Vagina (tissue), 2 donors: ENCODE measurements around the gene PLA2G4A.

Experiments
- POLR2A ChIP-seq, 2 donors: fragments of 450-650 bp; IDR thresholded peaks; one replicate each; pipeline ENCODE4 v1.6.1; 2017; ENCODE audit warnings: antibody characterized with exemption in 2 of 2, mild to moderate bottlenecking in 2 of 2, moderate library complexity in 2 of 2
- POLR2AphosphoS5 ChIP-seq, 2 donors: sonication (generic); formaldehyde crosslinking; IDR thresholded peaks; one replicate each; pipeline ENCODE4 v1.9.0; 2017; ENCODE audit warnings: antibody characterized with exemption in 2 of 2, mild to moderate bottlenecking in 2 of 2, low read depth in 1 of 2; ENCODE audit not compliant: insufficient read depth in 1 of 2
- TF ChIP-seq, protein P1 (sequence below), 3 experiments: fragments of 450-650 bp in 2 of 3; fragments of 200-600 bp in 1 of 3; sonication (generic) in 1 of 3; IDR thresholded peaks; one replicate each; pipeline ENCODE4 v1.5.1; 2017 to 2019; ENCODE audit warnings: antibody characterized with exemption in 3 of 3, mild to moderate bottlenecking in 2 of 3, moderate library complexity in 2 of 3

DNA sequence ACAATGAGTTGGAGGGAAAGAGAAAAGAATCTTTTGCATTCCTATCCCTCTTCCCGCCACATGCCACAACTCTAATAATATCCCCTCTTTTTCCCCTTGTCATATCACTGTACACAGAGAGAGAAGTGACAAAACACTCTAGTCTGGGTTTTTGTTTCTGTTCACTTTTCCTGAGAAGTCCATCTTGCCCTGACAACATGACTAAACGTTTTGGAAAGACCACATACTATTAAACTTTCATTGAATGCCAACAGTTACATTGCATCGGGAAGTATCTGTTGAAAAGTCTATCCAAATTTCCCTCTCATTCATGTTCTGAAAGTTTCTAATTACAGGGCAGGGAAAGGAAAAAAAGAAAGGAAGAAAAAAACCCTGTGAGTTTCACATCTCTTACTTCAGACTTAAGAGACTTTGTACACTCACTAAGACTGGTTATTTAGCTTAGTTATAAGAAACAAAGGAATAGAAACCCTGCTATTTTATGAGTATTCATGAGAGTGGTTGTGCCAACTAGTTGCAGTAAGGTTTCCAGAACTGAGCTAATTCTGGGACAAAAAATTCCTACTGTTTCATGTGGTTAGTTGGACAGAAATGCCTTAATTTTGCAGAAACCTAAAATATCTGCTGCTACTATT lies 16.9 kb downstream of the PLA2G4A start:
- TF ChIP-seq, protein P1, sequence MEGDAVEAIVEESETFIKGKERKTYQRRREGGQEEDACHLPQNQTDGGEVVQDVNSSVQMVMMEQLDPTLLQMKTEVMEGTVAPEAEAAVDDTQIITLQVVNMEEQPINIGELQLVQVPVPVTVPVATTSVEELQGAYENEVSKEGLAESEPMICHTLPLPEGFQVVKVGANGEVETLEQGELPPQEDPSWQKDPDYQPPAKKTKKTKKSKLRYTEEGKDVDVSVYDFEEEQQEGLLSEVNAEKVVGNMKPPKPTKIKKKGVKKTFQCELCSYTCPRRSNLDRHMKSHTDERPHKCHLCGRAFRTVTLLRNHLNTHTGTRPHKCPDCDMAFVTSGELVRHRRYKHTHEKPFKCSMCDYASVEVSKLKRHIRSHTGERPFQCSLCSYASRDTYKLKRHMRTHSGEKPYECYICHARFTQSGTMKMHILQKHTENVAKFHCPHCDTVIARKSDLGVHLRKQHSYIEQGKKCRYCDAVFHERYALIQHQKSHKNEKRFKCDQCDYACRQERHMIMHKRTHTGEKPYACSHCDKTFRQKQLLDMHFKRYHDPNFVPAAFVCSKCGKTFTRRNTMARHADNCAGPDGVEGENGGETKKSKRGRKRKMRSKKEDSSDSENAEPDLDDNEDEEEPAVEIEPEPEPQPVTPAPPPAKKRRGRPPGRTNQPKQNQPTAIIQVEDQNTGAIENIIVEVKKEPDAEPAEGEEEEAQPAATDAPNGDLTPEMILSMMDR (IDR thresholded peaks at IDR 0.05): no peak
- TF ChIP-seq POLR2A (IDR thresholded peaks at IDR 0.05): no peak
- TF ChIP-seq POLR2AphosphoS5 (IDR thresholded peaks at IDR 0.05; ENCODE audit: insufficient read depth in 1 of 2, low read depth in 1 of 2): no peak
